Fibroblast of skin of scalp (primary cell): ENCODE results near the gene SNX15.
"Not testable (repeated sequence)": the region's sequence is repeated elsewhere in the genome, so short reads cannot be mapped to it uniquely, and the experiment has no call there.

Source experiments
- DNase-seq: peaks from one replicate; pipeline ENCODE4 v3.0.0-alpha.2; 2013

The SNX15 gene

DNA sequence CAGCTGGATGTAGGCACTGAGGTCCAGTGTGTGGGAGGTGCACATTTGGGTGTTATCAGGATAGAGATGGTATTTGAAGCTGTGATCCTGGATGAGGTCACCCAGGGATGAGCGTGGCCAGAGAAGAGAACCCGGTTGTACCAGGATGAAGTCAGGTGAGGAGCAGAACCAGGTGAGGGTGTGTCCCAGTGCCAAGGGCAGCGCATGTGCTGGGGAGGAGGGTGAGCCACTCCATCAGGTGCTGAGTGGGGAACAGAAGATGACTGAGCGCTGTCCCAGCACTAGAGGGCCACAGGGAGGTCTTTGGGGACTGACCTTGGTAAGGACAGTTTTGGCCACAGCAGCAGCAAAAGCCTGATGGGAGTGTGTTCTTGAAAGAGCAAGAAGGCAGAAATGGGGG lies 10.5 kb upstream of the SNX15 start:
- DNase-seq: no peak

DNA sequence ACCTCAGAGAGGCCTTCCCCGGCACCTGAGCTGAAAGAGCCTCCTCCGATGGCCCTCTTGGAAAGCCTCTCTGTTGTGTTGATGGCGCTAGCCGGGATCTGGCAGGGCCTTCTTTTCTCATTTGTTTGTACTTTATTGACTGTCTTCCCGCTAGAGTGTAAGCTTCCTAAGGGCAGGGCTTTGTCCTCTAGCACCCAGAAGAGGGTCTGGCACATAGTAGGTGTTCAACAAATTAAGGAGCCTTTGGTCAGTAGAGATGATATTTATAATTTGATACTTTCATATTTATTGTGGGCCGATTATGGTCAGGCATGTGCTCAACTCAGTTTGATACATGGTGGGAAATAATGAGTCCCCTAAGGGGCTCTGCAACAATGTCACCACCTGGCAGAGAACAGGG lies 9.3 kb upstream of the SNX15 start:
- no peak for DNase-seq

DNA sequence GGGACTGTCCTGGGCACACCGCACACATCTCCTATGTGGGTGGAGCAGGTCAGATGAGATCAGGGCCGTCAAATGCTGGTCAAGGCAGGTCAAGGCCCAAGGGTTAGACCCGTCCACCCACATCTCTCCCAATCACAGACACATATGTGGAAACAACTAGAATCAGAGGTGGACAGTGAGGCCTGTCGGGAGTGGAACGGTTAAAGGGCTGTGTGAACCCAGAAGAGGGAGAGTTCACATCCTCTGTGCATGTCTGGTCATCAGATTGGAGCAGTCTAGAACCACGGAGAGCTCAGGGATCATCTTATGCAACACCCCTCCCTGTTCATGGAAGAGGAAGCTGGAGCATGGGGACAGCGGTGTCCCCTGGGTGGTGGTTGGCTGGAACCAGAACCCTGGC lies 7.4 kb upstream of the SNX15 start:
- no peak for DNase-seq

DNA sequence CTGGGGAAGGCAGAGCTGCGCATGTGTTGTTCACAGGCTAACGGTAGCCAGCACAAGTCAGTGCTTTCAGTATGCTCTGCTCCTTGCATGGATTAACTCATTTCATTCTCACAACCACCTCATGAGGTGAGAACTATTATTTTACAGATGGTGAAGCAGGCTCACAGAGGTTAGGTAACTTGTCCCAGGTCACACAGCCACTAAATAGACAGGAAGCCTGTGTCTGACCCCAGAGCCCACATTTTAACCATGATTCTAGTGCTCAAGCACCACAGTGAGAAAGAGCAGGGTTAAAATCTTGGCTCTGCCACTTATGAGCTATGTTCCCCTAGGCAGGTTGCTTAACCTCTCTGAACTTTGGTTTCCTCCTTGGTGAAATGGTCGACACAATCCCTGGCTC lies 6.2 kb upstream of the SNX15 start:
- DNase-seq: no peak

DNA sequence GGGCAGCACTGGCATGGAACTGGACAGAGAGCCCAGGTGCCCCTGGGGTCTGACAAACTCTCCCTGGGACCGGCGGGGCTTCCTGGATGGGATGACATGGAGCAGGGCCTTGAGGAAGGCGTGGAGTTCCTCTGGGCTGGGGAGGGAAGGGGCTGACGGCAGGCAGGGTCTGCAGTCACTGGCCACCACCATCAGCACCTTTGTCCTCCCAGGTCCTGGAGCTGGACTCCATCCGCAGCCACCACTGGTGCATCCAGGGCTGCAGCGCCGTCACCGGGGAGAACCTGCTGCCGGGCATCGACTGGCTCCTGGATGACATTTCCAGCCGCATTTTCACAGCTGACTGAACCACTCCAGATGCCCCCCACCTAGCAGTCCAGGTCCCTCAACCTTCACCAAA lies 5.7 kb upstream of the SNX15 start:
- no peak for DNase-seq

DNA sequence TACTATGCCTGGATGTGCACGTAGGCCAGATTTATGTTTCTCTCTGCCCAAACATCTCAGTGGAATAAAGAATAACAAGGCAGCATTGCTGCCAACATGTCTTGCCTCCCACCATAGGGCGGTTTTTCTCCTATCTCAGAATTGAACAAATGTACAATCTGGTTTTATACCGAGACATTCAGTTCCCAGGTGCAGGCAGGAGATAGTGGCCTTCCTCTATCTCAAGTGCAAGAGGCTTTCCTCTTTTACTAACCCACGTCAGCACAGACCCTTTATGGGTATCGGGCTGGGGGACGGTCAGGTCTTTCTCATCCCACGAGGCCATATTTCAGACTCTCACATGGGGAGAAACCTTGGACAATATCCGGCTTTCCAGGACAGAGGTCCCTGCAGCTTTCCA lies 3.7 kb upstream of the SNX15 start:
- DNase-seq: not testable (repeated sequence)

DNA sequence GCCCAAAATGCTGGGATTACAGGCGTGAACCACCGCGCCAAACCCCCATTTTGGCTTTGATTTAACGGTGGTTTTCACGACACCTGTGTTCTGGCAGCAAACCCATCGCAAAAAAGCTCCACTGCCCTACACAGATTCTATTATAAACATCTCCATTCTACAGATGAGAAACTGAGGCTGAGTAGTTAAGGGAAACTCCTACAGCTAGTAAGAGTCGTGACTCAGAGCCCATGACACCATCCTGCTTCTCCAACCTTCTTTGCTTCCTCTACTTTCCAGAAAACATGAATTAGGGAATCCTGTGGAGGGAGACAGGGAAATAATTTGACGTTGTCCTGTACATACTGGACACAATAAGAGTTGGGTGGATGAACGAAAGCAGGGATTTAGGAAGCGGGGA lies 429 bp upstream of the SNX15 start:
- DNase-seq: no peak

DNA sequence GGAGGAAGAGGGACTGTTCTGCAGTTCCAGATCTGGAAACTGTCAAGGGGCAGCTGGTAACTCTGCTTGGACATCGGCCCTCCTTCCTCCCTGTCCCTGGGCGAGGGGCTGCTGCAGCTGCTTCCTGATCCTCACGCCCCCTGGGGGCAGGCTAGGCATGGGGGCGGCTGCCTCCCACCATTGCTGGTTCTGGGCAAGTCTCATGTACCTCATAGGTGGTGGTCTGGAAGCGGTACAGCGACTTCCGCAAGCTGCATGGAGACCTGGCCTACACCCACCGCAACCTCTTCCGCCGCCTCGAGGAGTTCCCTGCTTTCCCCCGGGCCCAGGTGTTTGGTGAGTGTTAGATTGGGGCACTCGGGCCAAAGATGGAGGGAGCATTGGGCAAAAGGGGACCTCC lies 5.0 kb downstream of the SNX15 start:
- no peak for DNase-seq

DNA sequence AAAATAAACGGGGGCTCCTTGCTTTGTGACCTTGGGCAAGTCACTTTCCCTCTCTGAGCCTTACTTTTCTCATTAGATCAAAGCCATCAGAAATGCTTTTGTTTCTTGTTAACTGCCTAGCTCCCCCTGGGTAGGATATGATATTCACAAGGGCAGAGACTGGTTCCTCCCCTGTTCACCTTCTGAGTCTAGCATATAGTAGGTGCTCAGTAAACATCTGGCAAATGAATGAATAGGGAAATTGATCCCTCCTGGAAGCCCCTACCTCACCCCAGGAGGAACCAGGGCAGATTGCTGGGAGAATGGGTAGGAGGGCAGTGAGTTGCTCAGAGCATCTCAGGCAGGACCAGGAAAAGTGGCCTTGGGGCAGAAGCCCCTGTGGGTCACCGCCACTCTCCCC lies 7.2 kb downstream of the SNX15 start:
- no peak for DNase-seq

DNA sequence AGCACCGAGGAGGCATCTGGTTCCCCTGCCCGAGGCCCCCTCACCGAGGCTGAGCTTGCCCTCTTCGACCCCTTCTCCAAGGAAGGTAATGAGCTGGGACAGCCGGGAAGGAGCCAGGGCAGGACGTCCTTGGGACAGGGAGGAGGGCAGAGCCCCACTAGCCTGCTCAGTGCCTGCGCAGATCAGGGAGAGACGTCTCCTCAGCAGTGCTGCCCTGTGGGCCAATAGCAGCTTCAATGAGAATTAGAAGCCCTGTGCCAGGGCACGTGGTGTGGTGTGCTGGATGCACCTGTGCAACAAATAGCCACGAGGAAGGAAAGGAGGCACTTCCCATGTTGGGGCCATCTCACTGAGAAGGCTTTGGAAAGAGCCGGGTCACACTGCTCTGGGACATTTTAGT lies 8.3 kb downstream of the SNX15 start:
- DNase-seq: no peak

DNA sequence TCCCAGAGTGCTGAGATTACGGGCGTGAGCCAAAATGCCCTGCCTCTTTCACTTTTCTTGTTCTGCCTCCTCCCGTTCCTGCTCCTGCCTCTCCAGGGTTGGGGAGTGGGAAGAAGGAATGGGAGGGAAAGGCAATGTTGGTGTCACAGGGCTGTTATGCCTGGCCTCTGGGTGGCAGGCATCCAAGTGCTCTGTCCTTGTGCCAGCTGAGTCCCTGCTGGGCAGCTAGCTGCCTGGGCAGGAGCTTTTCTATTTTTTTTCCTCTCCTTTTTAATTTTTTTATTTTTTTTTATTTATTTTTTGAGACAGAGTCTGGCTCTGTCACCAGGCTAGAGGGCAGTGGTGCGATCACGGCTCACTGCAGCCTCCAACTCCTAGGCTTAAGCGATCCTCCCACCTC lies 9.7 kb downstream of the SNX15 start:
- no peak for DNase-seq

DNA sequence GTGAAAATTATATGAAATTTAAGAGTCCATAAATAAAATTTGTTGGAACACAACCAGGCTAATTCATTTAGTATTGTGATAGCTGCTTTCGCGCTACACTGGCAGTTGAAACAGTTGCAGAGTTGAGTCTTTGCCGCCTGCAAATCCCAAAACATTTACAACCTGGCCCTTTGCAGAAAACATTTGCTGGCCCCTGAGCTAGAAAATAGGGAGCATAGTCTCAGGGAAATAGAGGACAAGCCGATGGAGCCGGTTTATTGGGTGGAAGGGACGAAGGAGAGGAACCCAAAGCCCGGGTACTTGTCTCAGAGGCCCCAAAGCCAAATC lies 13.2 kb downstream of the SNX15 start:
- no peak for DNase-seq

DNA sequence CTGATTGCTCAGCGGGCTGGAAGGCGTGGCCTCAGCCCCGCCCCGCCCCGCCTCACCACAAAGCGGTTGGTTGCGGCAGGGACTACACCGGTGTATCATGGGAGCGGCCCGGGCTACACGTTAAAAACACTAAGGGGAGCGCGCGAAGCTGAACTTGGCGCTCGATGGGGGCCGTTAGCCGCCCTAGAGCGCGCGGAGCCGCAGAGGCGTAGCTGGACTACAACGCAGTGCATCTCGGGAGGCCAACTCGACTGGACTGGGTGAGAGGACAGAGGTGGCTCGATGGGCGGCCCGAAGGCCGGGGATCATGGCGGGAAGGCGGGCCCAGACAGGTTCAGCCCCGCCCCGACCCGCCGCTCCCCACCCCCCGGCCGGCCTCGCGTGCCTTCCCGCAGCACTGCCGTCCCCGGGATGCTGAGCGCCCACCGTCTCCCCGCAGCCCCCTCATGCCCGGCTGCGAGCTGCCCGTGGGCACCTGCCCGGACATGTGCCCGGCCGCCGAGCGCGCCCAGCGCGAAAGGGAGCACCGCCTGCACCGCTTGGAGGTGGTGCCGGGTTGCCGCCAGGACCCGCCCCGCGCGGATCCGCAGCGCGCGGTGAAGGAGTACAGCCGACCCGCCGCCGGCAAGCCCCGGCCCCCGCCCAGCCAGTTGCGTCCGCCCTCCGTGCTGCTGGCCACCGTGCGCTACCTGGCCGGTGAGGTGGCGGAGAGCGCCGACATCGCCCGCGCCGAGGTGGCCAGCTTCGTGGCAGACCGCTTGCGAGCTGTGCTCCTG lies 13.8 kb downstream of the SNX15 start, which contains the start of gene SAC3D1:
SAC3D1 (plus strand) TSS at position 364 of the 776 bp plus-strand sequence; CDS start at position 447, 83 bp downstream.
- DNase-seq: peak; percentile 94

DNA sequence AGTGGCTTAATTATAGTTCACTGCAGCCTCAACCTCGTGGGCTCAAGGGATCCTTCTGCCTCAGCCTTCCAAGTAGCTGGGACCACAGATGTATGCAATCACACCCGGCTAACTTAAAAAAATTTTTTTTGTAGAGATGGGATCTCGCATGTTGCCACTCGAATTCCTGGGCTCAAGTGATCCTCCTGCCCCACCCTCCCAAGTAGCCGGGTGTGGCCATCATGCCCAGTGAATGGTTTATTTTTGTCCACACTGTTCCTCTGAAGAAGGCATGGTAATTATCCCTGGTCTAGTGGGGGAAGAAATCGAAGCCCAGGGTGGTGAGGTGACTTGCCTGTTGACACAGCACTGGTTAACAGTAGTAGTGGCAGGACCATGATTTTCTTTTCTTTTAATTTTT lies 15.7 kb downstream of the SNX15 start:
- DNase-seq: no peak

DNA sequence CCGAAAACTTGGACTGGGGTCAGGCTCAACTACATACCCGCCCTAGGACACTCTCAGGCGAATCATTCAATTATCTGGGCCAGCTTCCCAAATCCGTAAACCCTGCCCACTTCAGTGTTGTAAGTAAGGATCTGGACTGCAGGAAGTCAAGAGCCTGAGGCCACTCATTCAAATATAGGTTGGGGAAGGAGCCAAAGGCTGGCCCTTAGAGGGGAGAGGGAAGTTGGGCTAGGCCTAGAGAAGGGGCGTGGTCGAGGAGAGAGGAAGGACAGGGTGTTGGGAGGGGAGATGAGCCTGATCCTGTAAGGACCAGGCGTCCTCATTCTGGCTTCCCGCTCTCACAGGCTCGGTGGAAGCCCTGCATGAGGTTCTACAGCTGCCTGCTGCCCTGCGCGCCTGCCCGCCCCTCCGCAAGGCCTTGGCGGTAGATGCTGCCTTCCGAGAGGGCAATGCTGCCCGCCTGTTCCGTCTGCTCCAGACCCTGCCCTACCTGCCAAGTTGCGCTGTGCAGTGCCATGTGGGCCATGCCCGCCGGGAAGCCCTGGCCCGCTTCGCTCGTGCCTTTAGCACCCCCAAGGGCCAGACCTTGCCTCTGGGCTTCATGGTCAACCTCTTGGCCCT lies 16.8 kb downstream of the SNX15 start:
- DNase-seq: peak; percentile 22

DNA sequence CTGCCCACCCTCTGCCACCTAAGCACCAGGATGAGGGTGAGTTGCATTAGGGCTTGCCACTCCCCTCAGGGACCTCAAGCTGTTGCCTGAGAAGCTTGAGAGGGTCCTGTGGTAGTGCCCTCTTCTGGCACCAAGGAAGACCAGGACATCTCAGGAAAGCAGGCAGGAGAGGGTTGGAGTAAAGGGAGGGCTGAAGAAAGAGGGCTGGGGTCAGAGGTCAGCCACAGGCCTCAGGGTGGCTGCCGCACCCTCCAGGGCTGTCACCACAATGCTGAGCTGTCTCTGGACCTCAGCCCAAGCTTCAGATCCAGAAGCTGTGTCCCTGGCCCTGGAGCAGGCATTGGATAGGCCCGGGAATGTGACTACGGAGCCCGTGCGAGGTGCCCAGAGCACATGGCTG lies 17.8 kb downstream of the SNX15 start:
- DNase-seq: no peak

DNA sequence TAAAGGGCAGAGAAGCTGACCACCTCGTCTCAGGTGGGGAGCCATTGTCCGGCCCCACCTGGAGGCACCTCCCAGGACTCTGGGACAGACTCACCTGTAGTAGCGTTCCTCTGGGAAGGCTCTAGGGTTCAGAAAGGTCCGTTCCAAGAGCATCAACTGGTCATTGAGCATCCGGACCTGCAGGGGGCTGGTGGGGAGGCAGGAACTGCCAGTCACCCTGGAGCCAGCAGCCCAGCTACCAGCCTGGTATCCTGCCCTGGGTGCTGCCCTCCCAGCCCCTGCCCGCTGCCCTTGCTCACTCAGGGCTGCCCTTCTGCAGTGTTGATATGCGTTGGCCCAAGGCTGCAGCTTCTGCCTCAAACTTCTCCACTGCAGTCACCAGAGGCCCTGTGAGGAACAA lies 18.5 kb downstream of the SNX15 start:
- DNase-seq: no peak

DNA sequence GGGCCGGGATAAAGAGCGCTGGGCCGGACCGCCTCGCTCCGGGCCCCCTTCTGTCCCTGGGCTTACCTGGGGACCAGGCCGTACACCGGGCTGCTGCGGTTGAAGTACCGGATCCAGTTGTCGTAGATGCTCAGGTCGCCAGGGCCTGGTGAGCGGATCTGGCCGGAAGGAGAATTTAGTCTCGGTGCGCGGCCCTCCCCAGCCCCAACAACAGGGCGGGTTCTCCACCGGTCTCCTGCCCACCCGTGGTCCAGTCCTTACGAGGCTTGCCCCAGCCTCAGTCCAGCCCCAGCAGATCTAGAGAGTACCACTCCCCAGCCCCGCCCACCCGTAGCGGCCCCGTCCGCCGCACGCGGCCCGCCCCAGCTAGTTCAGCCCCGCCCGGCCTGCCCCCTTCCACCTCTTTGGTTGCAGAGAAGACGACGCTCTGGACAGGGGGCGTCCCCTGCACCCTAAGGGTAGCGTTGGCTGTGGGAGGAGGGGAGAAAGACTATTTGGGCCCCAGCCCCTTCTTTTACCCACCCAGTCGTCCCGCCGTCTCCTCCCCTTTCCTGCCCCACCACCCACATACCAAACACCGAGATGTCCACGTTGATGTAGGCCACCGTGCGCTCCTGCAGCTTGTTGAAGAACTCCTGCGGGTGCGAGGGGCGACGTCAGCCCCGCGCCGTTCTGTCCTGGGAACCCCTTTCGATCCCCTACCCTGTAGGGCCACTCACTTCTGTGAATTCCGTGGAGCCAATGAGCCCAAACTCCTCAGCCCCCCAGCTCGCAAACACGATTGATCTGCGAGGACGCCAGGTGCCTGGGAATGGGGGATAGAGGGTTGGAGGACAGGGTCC lies 20.6 kb downstream of the SNX15 start:
- DNase-seq: peak; percentile 11

DNA sequence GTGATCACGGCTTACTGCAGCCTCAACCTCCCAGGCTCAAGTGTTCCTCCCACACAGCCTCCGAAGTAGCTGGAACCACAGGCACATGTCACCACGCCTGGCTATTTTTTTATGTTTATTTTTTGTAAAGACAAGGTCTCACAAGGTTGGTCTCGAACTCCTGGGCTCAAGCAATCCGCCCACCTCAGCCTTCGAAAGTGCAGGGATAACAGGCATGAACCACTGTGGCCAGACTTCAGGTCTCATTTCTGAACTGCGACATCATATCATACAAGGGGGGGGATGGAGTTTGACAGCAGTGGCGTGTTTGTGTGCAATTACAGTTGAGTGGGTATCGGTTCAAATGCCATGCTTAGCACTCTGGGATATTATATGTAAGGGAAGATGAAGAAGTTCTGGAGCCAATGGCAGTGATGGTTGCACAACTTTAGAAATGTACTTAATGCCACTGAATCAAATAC lies 24.2 kb downstream of the SNX15 start:
- DNase-seq: no peak

DNA sequence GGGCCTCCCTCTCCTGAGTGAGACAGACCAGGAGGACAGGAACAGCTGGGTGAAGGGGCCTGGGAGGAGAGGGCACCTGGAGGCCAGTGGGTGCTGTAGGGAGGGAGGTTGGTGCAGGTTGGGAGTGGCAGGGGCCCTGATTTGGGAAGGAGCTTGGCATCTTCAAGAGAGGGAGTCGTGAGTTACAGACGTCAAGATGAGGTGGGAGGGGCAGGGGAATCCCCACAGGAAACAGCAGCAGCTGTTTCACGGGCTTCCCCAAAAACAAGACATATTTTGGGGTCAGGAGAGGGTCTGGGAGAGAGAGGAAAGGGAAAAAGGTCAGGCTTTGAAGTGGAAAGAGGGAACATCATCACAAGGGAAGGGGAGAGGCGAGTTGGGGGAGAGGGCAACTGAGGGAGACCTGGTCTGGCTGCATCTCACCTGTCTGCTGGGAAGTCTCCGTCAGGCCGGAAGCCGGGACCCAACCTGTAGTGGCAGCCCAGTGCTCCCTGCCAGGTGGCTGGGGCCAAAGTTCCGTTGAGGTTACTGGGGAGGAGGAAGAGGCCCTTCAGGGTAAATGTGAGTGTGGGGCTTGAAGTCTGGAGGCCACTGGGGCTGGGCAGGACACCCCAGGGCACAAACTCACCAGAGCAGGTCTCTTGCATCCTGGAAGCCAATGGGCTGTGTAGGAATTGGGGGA lies 26.7 kb downstream of the SNX15 start:
- no peak for DNase-seq

DNA sequence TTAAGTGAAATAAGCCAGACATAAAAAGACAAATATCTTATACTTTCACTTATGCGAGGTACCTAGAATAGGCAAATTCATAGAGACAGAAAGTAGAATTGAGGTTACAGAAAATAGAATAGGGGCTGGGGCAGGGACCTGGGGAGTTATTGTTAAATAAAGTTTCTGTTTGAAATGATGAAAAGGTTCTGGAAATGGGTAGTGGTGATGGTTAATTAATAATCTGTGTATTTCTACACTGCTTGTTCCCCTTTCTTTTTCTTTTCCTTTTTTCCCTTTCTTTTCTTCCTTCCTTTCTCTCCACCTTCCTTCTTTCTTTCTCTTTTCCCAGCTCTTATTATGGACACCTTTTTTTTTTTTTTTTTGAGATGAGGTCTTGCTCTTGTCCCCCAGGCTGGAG lies 28.3 kb downstream of the SNX15 start:
- no peak for DNase-seq

DNA sequence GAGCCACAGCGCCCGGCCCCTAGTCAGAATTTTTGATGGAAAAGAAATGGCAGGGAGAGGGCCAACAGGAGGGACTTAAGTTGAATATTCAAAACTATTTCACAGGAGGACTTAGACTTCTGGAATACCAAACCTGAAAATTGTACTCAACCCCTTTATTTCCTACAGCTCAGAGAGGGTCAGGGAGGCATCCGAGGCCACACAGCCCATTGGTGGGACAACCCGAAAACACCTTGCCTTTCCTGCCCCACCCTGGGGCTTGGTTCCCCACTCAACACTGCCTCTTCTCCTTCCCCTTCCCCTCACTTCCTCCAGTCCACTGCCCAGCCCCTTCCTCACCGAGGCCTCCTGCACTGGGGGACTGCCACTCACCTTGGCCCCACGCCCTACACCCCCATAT lies 29.8 kb downstream of the SNX15 start:
- no peak for DNase-seq

DNA sequence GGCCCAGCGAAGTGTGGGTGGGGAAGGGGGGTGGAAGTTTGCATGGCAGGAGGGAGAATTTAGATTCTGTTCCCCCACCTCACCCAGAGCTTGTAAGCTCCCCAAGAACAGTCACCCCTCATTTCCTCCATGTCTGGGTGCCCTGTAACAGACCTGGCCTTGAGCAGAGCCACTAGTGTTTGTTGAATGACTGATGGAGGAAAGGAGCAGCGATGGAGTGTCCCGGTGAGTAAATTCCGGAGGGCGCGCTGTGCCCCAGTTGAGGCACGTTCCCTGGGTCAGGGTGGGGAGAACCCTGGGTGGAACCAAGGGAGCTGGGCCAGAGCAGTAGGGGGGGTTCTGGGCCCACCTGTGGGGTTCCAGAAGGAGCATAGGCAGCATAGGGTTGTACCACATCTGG lies 30.3 kb downstream of the SNX15 start:
- no peak for DNase-seq
